Mucosa of descending colon (tissue), 3 donors: ENCODE measurements around the gene BEX1. TPM values are rescaled to one million over a fixed set of nuclear protein-coding genes. Genes with fewer than 3 reads are reported as not detected.
A peak's percentile ranks its signal among the peaks of the same experiment; 100 is the strongest.
"Not testable (repeated sequence)": the region's sequence is repeated elsewhere in the genome, so short reads cannot be mapped to it uniquely, and the experiment has no call there.

Experiments used
- ATAC-seq: fragments of 200-7000 bp; cut with Tn5 transposase; one replicate; pipeline ENCODE4 v1.9.1; 2020; ENCODE audit warnings: mild to moderate bottlenecking, moderate library complexity
- DNase-seq, 3 donors: peaks; one replicate each; pipeline ENCODE4 v3.0.0-alpha.2; 2020
- H3K36me3 ChIP-seq: fragments of 200-600 bp; one replicate; pipeline ENCODE4 v1.8.0; 2021; ENCODE audit warnings: low read depth, mild to moderate bottlenecking
- H3K4me1 ChIP-seq: fragments of 200-600 bp; one replicate; pipeline ENCODE4 v1.8.0; 2021; ENCODE audit warnings: low read depth, mild to moderate bottlenecking
- H3K4me3 ChIP-seq: fragments of 200-600 bp; one replicate; pipeline ENCODE4 v1.8.0; 2021; ENCODE audit warnings: mild to moderate bottlenecking
- H3K9me3 ChIP-seq: fragments of 200-600 bp; one replicate; pipeline ENCODE4 v1.8.0; 2021; ENCODE audit warnings: mild to moderate bottlenecking
- CTCF ChIP-seq: fragments of 200-600 bp; IDR thresholded peaks from one replicate; pipeline ENCODE4 v1.8.0; 2022; ENCODE audit warnings: antibody characterized with exemption, mild to moderate bottlenecking
- intact Hi-C, 2 donors: fragments of 100-400 bp; cut with DNase I in 1 of 2; cut with micrococcal nuclease in 1 of 2; formaldehyde crosslinking; loops; one replicate each; pipeline versions ENCODE4 v1.11.0 to v1.11.1; 2022; cut with DNase I, micrococcal nuclease
- total RNA-seq, 3 donors: library from RNA; stranded (reverse); fragmentation: NEBNext Ultra II Directional in 2 of 3; extraction: Animal tissue kit (Norgen Biotek cat#: 25700) in 2 of 3; gene quantifications; one replicate each; pipeline versions ENCODE4 v1.2.1 to v1.2.4, GENCODE V29; 2021 to 2023
- donor health status: DM: no; HTN: no; CAD: no; lungs with moderate emphysema.
- donor health status: DM: no; HTN: no; CAD: no.
- donor health status: DM: no; HTN: yes; CAD: no.

BEX1 gene
- total RNA-seq, 3 donors from 2014 or later: 0.87 to 7.3 TPM; not detected in 1

DNA sequence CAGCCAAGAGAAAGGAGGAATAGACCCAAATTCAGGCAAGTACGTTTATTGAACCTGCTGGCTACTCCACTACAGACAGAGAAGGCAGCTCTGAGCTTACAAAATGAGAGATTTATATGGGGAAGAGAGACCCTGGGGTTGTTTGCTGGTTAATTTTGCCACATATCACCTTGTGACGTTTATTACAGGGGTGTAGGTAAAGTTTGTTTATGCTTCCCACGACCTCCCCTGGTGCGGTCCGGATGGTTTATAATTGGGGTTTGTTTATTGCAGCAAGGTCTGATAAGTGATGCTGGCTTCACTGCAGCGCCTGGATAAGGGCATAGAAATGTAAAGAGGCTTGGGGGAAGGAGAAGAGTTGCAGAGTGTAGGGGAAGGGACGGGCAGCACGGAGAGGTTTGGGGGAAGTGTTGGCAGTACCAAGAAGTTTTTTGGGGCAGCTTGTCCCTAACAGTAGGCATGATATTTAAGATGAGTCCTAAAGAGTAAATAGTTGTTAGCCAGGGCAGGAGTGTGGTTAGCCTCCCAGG lies 12.6 kb downstream of the BEX1 start:
- H3K4me3 ChIP-seq: no peak overlapping the region
- no peak for DNase-seq
- no peaks in the 10 kb centered on the region for H3K4me1 ChIP-seq
- no peaks in the 10 kb centered on the region for H3K9me3 ChIP-seq
- no peak for ATAC-seq
- TF ChIP-seq CTCF: no peak
- intact Hi-C loops: no loop called here
- no peaks in the 10 kb centered on the region for H3K36me3 ChIP-seq

GRCh38 chrX:103033371-103033770 lies 30.6 kb downstream of the BEX1 start:
- H3K4me3 ChIP-seq, intact Hi-C loops, H3K9me3 ChIP-seq, DNase-seq, ATAC-seq, H3K4me1 ChIP-seq, H3K36me3 ChIP-seq: not testable (repeated sequence)

DNA sequence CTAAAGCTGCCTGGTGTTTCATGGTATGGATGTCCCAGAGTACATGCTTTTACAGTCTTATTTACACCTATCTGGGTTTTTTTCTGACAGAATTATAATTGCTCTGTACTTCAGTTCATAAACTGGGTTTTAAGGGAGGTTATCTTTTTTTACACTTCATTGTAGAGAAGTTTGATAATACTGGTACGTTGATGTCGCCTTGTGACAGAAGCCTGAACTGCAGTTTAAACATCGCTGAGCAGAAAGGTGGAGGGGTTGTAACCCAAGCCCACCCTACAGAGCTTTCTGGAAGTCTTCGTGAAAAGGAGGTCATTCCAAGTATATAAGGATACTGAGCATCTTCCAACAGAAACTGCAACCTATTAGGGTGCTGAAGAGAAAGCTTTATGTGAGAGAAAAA lies 46.4 kb downstream of the BEX1 start:
- intact Hi-C loops: no loop called here
- TF ChIP-seq CTCF: no peak
- Histone ChIP-seq H3K4me1 (no peaks in the 10 kb centered on the region), H3K4me3 (no peak overlapping the region), H3K36me3 (no peaks in the 10 kb centered on the region), H3K9me3 (no peaks in the 10 kb centered on the region)
- DNase-seq: no peak
- no peak for ATAC-seq

- Histone ChIP-seq H3K4me1 (no peaks in the 10 kb centered on the region), H3K36me3 (no peaks in the 10 kb centered on the region), H3K9me3 (no peaks in the 10 kb centered on the region), H3K4me3 (no peak overlapping the region)
- no peak for TF ChIP-seq CTCF
- peak in 1 of 3 donors; percentile 6 for DNase-seq
- peak; percentile 38 for ATAC-seq
- intact Hi-C loops: no loop called here
Observed at GRCh38 chrX:103012945-103013344, 51.0 kb downstream of the BEX1 start.

Other genes with a start within 250 kb of the BEX1 start
- 1 to 10 TPM; 1.1 to 1.4 (median 1.3) TPM for gene RAB40AL, start 126.9 kb downstream of the BEX1 start, total RNA-seq
- under 1 TPM; 0.32 to 0.75 (median 0.38) TPM for gene NXF3, start 29.0 kb upstream of the BEX1 start, total RNA-seq
- 10 to 100 TPM in 1 of 3 donors, 1 to 10 TPM in 2; 7.8 to 34.0 (median 8.9) TPM for gene BEX4, start 150.9 kb upstream of the BEX1 start, total RNA-seq
- gene TCEAL8, start 191.0 kb upstream of the BEX1 start, total RNA-seq: 10 to 100 TPM; 24.4 to 43.0 (median 31.2) TPM
- gene TCEAL5, start 212.6 kb upstream of the BEX1 start, total RNA-seq: under 1 TPM in 1 of 3 donors, not detected in 2; 0.92 TPM
- gene BEX2, start 246.8 kb upstream of the BEX1 start, total RNA-seq: 1 to 10 TPM; 4.6 to 5.5 (median 4.9) TPM